Measurements from ENCODE around the gene KIF5A.
A peak's percentile ranks its signal among the peaks of the same experiment; 100 is the strongest.

Gene KIF5A

GRCh38 chr12:57611108-57611826 is 61.4 kb downstream of the KIF5A start, which contains the start of gene ARHGEF25:
Gene ARHGEF25, plus strand, starts transcription at chr12:57611435. Its CDS starts 460 bp downstream, at chr12:57611895.
- peak; percentile 90 for DNase-seq (ENCODE audit: low spot score)
- in situ Hi-C loops (cut with MboI; ENCODE audit: low sequenced_read_pairs, unreplicated experiment), result no loop called here
- TF ChIP-seq, protein P1, sequence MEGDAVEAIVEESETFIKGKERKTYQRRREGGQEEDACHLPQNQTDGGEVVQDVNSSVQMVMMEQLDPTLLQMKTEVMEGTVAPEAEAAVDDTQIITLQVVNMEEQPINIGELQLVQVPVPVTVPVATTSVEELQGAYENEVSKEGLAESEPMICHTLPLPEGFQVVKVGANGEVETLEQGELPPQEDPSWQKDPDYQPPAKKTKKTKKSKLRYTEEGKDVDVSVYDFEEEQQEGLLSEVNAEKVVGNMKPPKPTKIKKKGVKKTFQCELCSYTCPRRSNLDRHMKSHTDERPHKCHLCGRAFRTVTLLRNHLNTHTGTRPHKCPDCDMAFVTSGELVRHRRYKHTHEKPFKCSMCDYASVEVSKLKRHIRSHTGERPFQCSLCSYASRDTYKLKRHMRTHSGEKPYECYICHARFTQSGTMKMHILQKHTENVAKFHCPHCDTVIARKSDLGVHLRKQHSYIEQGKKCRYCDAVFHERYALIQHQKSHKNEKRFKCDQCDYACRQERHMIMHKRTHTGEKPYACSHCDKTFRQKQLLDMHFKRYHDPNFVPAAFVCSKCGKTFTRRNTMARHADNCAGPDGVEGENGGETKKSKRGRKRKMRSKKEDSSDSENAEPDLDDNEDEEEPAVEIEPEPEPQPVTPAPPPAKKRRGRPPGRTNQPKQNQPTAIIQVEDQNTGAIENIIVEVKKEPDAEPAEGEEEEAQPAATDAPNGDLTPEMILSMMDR (IDR thresholded peaks at IDR 0.05; ENCODE audit: borderline replicate concordance, control extremely low read depth, extremely low read depth, insufficient read depth, missing control alignments), result no peak

DNA sequence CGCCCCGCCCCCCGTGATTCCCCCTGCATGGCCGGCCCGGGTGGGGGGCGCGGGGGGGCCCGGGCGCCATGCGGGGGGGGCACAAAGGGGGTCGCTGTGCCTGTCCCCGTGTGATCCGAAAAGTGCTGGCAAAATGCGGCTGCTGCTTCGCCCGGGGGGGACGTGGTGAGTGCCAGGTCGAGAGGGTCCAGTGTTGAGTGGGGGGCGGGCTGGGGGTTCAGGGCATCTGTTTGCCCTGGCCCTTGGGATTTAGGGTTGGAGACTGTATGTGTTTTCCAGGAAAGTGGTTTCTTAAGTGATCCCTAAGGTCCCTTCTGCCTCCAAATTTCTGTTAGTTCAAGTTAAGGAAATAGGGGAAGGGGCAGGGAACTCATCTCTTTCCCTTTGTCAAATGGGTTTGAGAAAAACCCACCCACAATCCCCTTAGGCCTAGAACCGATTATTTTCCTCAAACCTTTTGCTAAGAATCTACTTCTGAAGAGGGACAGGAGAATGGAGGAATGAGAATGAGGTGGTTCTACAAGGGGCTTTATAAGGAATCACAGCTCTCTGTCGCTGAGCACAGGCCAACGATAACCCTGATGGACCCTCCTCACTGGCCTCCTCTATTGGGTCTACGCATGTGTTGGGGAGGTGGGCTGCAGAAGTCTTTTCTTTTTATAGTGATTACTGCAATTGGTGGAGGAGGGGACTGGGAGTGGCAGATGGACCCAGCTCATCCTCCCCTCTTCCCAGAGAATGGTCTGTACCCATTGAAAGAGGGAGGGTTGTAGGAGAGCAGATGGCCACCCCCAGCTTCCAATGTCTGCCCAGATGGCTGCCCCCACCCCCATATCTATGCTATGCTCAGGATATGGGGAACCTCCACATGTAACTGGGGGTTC is 62.2 kb downstream of the KIF5A start:
- in situ Hi-C loops (cut with MboI; ENCODE audit: low sequenced_read_pairs, unreplicated experiment), result no loop called here
- TF ChIP-seq, protein P1 (IDR thresholded peaks at IDR 0.05; ENCODE audit: borderline replicate concordance, control extremely low read depth, extremely low read depth, insufficient read depth, missing control alignments), result no peak

DNA sequence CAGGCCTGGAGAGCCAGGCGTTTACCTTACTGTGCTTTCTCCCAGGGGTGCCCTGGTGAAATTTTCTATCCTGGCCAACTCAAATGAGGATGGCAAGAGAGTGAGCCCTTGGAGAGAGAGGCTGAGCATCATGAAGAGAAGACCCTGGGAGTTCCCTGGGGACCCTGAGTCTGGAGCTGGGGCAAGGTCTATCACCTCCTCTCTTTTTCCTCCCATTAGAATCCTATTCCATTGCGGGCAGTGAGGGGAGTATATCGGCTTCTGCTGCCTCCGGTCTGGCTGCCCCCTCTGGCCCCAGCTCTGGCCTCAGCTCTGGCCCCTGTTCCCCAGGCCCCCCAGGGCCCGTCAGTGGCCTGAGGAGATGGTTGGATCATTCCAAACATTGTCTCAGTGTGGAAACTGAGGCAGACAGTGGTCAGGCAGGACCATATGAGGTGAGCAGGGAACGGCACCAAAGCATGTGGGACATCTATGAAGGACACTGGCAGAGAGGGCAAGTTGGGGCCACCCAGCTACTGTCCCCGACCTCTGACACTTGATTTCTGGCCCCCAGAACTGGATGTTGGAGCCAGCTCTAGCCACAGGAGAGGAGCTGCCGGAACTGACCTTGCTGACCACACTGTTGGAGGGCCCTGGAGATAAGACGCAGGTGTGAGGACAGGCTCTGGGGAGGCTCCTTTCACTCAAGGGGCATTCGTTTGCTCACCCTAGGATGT is 63.0 kb downstream of the KIF5A start:
- TF ChIP-seq, protein P1 (IDR thresholded peaks at IDR 0.05; ENCODE audit: borderline replicate concordance, control extremely low read depth, extremely low read depth, insufficient read depth, missing control alignments), result no peak
- in situ Hi-C loops (cut with MboI; ENCODE audit: low sequenced_read_pairs, unreplicated experiment), result no loop called here
- peak; percentile 23 for DNase-seq (ENCODE audit: low spot score)

More for the DNA sequence above, 62.2 kb downstream of the KIF5A start:
- peak; percentile 22 for DNase-seq (ENCODE audit: low spot score)

DNA sequence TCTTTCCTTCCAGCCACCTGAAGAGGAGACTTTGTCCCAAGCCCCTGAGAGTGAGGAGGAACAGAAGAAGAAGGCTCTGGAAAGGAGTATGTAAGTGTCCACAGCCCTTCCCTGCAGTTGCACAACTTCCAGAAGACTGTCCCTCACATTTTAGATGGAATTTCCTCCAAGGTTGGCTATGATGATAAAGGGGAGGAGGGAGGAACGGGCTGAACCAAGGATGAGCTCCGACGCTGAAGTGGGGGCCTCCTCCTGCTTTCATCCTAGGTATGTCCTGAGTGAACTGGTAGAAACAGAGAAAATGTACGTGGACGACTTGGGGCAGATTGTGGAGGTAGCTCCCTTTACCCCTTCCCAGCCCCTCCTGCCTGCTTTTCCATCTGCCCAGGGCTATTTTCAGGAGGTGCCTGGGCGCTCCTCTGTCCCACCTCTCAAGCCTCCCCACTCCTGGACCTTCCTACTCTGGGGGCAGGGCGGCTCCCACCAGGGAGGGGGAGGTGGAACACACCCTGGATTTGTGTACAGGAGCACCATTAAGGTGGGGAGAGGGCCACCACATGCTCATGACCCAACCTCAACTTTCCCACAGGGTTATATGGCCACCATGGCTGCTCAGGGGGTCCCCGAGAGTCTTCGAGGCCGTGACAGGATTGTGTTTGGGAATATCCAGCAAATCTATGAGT is 63.7 kb downstream of the KIF5A start:
- peak; percentile 20 for DNase-seq (ENCODE audit: low spot score)
- in situ Hi-C loops (cut with MboI; ENCODE audit: low sequenced_read_pairs, unreplicated experiment), result no loop called here
- TF ChIP-seq, protein P1 (IDR thresholded peaks at IDR 0.05; ENCODE audit: borderline replicate concordance, control extremely low read depth, extremely low read depth, insufficient read depth, missing control alignments), result no peak

GRCh38 chr12:57614178-57614947 is 64.5 kb downstream of the KIF5A start:
- in situ Hi-C loops (cut with MboI; ENCODE audit: low sequenced_read_pairs, unreplicated experiment), result no loop called here
- DNase-seq (ENCODE audit: low spot score), result peak; percentile 88
- TF ChIP-seq, protein P1 (IDR thresholded peaks at IDR 0.05; ENCODE audit: borderline replicate concordance, control extremely low read depth, extremely low read depth, insufficient read depth, missing control alignments), result no peak
